GM18907 (cell line): ENCODE measurements around the gene CUX1.
A peak's percentile ranks its signal among the peaks of the same experiment; 100 is the strongest.
"Not testable (repeated sequence)": the region's sequence is repeated elsewhere in the genome, so short reads cannot be mapped to it uniquely, and the experiment has no call there.

ENCODE experiments used
- ATAC-seq: cut with Tn5 transposase; IDR thresholded peaks from one replicate; pipeline ENCODE4 v1.9.1; 2021; ENCODE audit warnings: mild to moderate bottlenecking, moderate library complexity; ENCODE audit not compliant: unreplicated experiment

The CUX1 gene

GRCh38 chr7:101853684-101854083 lies 36.3 kb downstream of the CUX1 start:
- no peak for ATAC-seq

- ATAC-seq: no peak
These were observed 36.8 kb downstream of the CUX1 start for GRCh38 chr7:101854084-101854865.

GRCh38 chr7:101856473-101857357 lies 39.3 kb downstream of the CUX1 start:
- ATAC-seq: peak; percentile 94

GRCh38 chr7:101857358-101857811 lies 40.0 kb downstream of the CUX1 start:
- ATAC-seq: peak; percentile 31

GRCh38 chr7:101858437-101859385 lies 41.3 kb downstream of the CUX1 start:
- ATAC-seq: no peak

- no peak for ATAC-seq
These were observed 42.1 kb downstream of the CUX1 start for GRCh38 chr7:101859411-101860106.

GRCh38 chr7:101860316-101861217 lies 43.1 kb downstream of the CUX1 start:
- ATAC-seq: no peak

GRCh38 chr7:101861218-101861775 lies 43.9 kb downstream of the CUX1 start:
- ATAC-seq: no peak

GRCh38 chr7:101862280-101863220 lies 45.1 kb downstream of the CUX1 start:
- ATAC-seq: no peak

GRCh38 chr7:101863598-101863997 lies 46.2 kb downstream of the CUX1 start:
- no peak for ATAC-seq

- no peak for ATAC-seq
These were observed 46.6 kb downstream of the CUX1 start for GRCh38 chr7:101864039-101864438.

- ATAC-seq: no peak
These were observed 47.6 kb downstream of the CUX1 start for GRCh38 chr7:101865031-101865430.

- ATAC-seq: no peak
These were observed 48.0 kb downstream of the CUX1 start for GRCh38 chr7:101865455-101865854.

GRCh38 chr7:101866328-101866727 lies 48.9 kb downstream of the CUX1 start:
- no peak for ATAC-seq

GRCh38 chr7:101867265-101867664 lies 49.8 kb downstream of the CUX1 start:
- no peak for ATAC-seq

GRCh38 chr7:101867681-101868080 lies 50.3 kb downstream of the CUX1 start:
- not testable (repeated sequence) for ATAC-seq

- ATAC-seq: no peak
These were observed 50.9 kb downstream of the CUX1 start for GRCh38 chr7:101868191-101868950.
